GM10266 (cell line): ENCODE results near the gene FAM110A.

Source experiments
- DNase-seq: peaks from one replicate; pipeline ENCODE4 v3.0.0; 2012; ENCODE audit errors: extremely low spot score
- CTCF ChIP-seq: IDR thresholded peaks from 2 replicates; pipeline ENCODE4 v1.5.1; 2012; ENCODE audit warnings: mild to moderate bottlenecking, low read depth; ENCODE audit not compliant: control insufficient read depth, insufficient read depth; ENCODE audit errors: missing control alignments

The FAM110A gene

GRCh38 chr20:855466-856360 is 22.2 kb downstream of the FAM110A start:
- no peak for DNase-seq
- TF ChIP-seq CTCF = no peak

GRCh38 chr20:856361-856775 is 22.9 kb downstream of the FAM110A start:
- no peak for TF ChIP-seq CTCF
- DNase-seq = no peak

GRCh38 chr20:858011-858410 is 24.5 kb downstream of the FAM110A start:
- no peak for DNase-seq
- TF ChIP-seq CTCF = no peak

- DNase-seq = no peak
- no peak for TF ChIP-seq CTCF
These were observed 26.3 kb downstream of the FAM110A start for GRCh38 chr20:859751-860231.

GRCh38 chr20:860891-861290 is 27.4 kb downstream of the FAM110A start:
- DNase-seq = no peak
- TF ChIP-seq CTCF = no peak

GRCh38 chr20:865440-865839 is 31.9 kb downstream of the FAM110A start:
- no peak for TF ChIP-seq CTCF
- no peak for DNase-seq

- TF ChIP-seq CTCF = no peak
- DNase-seq = no peak
These were observed 34.8 kb downstream of the FAM110A start for GRCh38 chr20:868279-868678.
